HUES48 (cell line): Measurements from ENCODE around the gene GNA12.

Experiments used
- H3K27ac ChIP-seq: one replicate; pipeline ENCODE4 v1.7.0; 2013; ENCODE audit warnings: low read depth, low read length, inconsistent platforms
- H3K27me3 ChIP-seq: 2 replicates; pipeline ENCODE4 v1.6.1; 2013; ENCODE audit warnings: mild to moderate bottlenecking, low read length; ENCODE audit not compliant: control insufficient read depth, insufficient read depth
- H3K36me3 ChIP-seq: 2 replicates; pipeline ENCODE4 v1.6.1; 2013; ENCODE audit warnings: low read length; ENCODE audit not compliant: control insufficient read depth, insufficient read depth
- H3K4me1 ChIP-seq: 2 replicates; pipeline ENCODE4 v1.6.1; 2013; ENCODE audit warnings: mild to moderate bottlenecking, low read length; ENCODE audit not compliant: control insufficient read depth, insufficient read depth
- H3K4me3 ChIP-seq: 2 replicates; pipeline ENCODE4 v1.5.1; 2013; ENCODE audit warnings: mild to moderate bottlenecking, low read depth, low read length
- H3K9ac ChIP-seq: 2 replicates; pipeline ENCODE4 v1.6.1; 2013; ENCODE audit warnings: mild to moderate bottlenecking, low read depth, low read length, moderate library complexity
- H3K9me3 ChIP-seq: 2 replicates; pipeline ENCODE4 v1.6.1; 2013; ENCODE audit warnings: low read length; ENCODE audit not compliant: control insufficient read depth, insufficient read depth

Gene GNA12

GRCh38 chr7:2723138-2723850, 120.8 kb downstream of the GNA12 start:
- no peak overlapping the region for H3K4me3 ChIP-seq
- no peak overlapping the region for H3K9ac ChIP-seq
- H3K4me1 ChIP-seq, result no peaks in the 10 kb centered on the region
- no peaks in the 10 kb centered on the region for H3K9me3 ChIP-seq
- no peaks in the 10 kb centered on the region for H3K27me3 ChIP-seq
- H3K36me3 ChIP-seq, result peaks cover 29% of the 10 kb centered on the region
- no peak overlapping the region for H3K27ac ChIP-seq

DNA sequence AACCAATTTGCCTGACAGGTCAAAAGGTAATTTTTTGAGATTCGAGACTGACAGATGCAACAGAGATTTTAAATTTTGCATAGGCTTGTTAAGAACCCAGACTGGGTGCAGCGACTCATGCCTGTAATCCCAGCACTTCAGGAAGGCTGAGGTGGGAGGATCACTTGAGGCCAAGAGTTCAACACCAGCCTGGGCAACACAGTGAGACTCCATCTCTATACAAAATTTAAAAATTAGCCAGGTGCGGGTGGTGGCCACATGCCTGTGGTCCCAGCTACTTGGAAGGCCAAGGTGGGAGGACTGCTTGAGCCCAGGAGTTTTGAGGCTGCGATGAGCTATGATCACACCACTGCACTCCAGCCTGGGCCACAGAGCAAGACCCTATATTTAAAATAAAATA, 121.5 kb downstream of the GNA12 start:
- H3K27ac ChIP-seq, result no peak overlapping the region
- H3K4me1 ChIP-seq, result no peaks in the 10 kb centered on the region
- H3K27me3 ChIP-seq, result no peaks in the 10 kb centered on the region

GRCh38 chr7:2721842-2722241, 122.3 kb downstream of the GNA12 start:
- Histone ChIP-seq H3K9ac (no peak overlapping the region), H3K36me3 (peaks cover 33% of the 10 kb centered on the region), H3K27ac (no peak overlapping the region), H3K9me3 (no peaks in the 10 kb centered on the region), H3K27me3 (no peaks in the 10 kb centered on the region), H3K4me1 (no peaks in the 10 kb centered on the region), H3K4me3 (no peak overlapping the region)

More for the DNA sequence above, 121.5 kb downstream of the GNA12 start:
- no peaks in the 10 kb centered on the region for H3K9me3 ChIP-seq
- no peak overlapping the region for H3K9ac ChIP-seq
- H3K36me3 ChIP-seq, result peaks cover 36% of the 10 kb centered on the region
- no peak overlapping the region for H3K4me3 ChIP-seq

DNA sequence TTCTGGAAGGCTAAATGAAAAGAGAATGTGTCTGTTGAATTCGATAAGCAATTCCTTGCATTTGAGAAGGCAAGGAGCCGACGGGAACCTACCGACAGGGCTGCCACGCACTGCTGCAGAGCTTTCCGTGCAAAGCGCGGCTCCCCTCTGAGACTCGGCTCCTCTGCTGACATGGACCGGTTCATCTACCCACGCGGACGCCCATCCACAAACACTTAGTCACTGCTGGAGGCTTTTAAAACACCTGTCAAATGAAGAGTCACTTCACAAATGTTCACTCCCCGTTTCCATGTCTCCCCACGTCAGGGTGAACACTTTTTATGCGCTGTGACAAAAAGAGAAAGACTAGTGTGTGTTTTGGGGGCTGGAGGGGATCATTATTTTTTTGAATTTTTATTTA, 124.1 kb downstream of the GNA12 start:
- H3K9ac ChIP-seq, result no peak overlapping the region
- peaks cover 24% of the 10 kb centered on the region for H3K36me3 ChIP-seq
- no peaks in the 10 kb centered on the region for H3K27me3 ChIP-seq
- no peak overlapping the region for H3K4me3 ChIP-seq
- no peaks in the 10 kb centered on the region for H3K9me3 ChIP-seq
- H3K27ac ChIP-seq, result no peak overlapping the region
- H3K4me1 ChIP-seq, result no peaks in the 10 kb centered on the region

- H3K9me3 ChIP-seq, result no peaks in the 10 kb centered on the region
- no peak overlapping the region for H3K27ac ChIP-seq
- H3K36me3 ChIP-seq, result peaks cover 26% of the 10 kb centered on the region
- H3K9ac ChIP-seq, result no peak overlapping the region
- no peak overlapping the region for H3K4me3 ChIP-seq
- H3K27me3 ChIP-seq, result no peaks in the 10 kb centered on the region
- H3K4me1 ChIP-seq, result no peaks in the 10 kb centered on the region
Measured at GRCh38 chr7:2719007-2719406, 125.1 kb downstream of the GNA12 start.

DNA sequence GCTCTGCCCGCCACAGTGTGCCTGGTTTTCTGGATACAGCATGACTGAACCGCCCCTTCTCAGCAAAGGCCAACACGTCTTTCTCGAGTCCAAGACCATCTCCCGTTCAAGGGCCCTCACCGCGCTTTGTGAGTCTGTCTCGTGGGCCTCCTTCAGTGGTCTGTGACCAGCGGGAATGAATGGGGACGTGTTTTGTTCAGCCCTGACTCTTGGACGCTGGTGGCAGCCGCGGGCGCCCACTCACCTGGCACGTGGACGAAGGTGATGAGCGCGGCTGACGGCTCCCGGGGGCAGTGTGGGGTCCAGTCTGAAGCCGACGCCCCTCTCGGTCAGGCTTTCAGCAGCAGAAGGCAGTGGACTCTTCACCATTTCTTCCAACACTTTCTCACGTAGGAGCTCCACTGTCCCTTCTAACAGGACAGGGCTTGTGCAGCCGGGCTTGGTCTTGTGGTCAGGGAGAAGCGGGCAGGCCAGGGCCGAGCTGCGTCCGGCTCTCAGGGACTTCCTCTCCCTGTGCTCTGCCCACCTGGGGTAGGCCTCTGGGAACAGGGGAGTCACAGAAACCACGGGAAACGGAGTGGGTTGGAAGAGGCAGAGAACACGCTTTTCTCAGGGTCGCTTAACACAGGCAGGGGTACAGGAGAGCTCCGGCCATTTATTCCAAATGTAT, 125.7 kb downstream of the GNA12 start:
- H3K27ac ChIP-seq, result no peak overlapping the region
- no peaks in the 10 kb centered on the region for H3K27me3 ChIP-seq
- H3K36me3 ChIP-seq, result peaks cover 23% of the 10 kb centered on the region
- no peaks in the 10 kb centered on the region for H3K4me1 ChIP-seq
- no peaks in the 10 kb centered on the region for H3K9me3 ChIP-seq
- H3K4me3 ChIP-seq, result no peak overlapping the region
- H3K9ac ChIP-seq, result no peak overlapping the region

GRCh38 chr7:2717293-2718261, 126.5 kb downstream of the GNA12 start:
- no peaks in the 10 kb centered on the region for H3K27me3 ChIP-seq
- H3K4me1 ChIP-seq, result no peaks in the 10 kb centered on the region
- no peak overlapping the region for H3K9ac ChIP-seq
- no peaks in the 10 kb centered on the region for H3K9me3 ChIP-seq
- no peak overlapping the region for H3K27ac ChIP-seq
- H3K4me3 ChIP-seq, result no peak overlapping the region
- H3K36me3 ChIP-seq, result peaks cover 18% of the 10 kb centered on the region

GRCh38 chr7:2716906-2717292, 127.2 kb downstream of the GNA12 start:
- H3K9me3 ChIP-seq, result no peaks in the 10 kb centered on the region
- H3K4me1 ChIP-seq, result no peaks in the 10 kb centered on the region
- H3K9ac ChIP-seq, result no peak overlapping the region

GRCh38 chr7:2716488-2716887, 127.6 kb downstream of the GNA12 start:
- H3K36me3 ChIP-seq, result peaks cover 18% of the 10 kb centered on the region
- H3K27me3 ChIP-seq, result no peaks in the 10 kb centered on the region
- H3K9me3 ChIP-seq, result no peaks in the 10 kb centered on the region
- H3K4me1 ChIP-seq, result no peaks in the 10 kb centered on the region
- H3K4me3 ChIP-seq, result no peak overlapping the region
- H3K27ac ChIP-seq, result no peak overlapping the region
- no peak overlapping the region for H3K9ac ChIP-seq

More at GRCh38 chr7:2716906-2717292, 127.2 kb downstream of the GNA12 start:
- H3K27ac ChIP-seq, result no peak overlapping the region
- H3K36me3 ChIP-seq, result peaks cover 18% of the 10 kb centered on the region
- no peak overlapping the region for H3K4me3 ChIP-seq
- H3K27me3 ChIP-seq, result no peaks in the 10 kb centered on the region

- no peaks in the 10 kb centered on the region for H3K9me3 ChIP-seq
- no peak overlapping the region for H3K9ac ChIP-seq
- H3K36me3 ChIP-seq, result peaks cover 18% of the 10 kb centered on the region
- no peaks in the 10 kb centered on the region for H3K4me1 ChIP-seq
- H3K27me3 ChIP-seq, result no peaks in the 10 kb centered on the region
- no peak overlapping the region for H3K27ac ChIP-seq
- no peak overlapping the region for H3K4me3 ChIP-seq
Measured at GRCh38 chr7:2715341-2716231, 128.5 kb downstream of the GNA12 start.
